Retina (tissue), 1 donor: ENCODE measurements around the gene BANF2.

Source experiments
- DNase-seq: peaks from one replicate; pipeline ENCODE4 v3.0.0-alpha.2; 2016

The BANF2 gene

DNA sequence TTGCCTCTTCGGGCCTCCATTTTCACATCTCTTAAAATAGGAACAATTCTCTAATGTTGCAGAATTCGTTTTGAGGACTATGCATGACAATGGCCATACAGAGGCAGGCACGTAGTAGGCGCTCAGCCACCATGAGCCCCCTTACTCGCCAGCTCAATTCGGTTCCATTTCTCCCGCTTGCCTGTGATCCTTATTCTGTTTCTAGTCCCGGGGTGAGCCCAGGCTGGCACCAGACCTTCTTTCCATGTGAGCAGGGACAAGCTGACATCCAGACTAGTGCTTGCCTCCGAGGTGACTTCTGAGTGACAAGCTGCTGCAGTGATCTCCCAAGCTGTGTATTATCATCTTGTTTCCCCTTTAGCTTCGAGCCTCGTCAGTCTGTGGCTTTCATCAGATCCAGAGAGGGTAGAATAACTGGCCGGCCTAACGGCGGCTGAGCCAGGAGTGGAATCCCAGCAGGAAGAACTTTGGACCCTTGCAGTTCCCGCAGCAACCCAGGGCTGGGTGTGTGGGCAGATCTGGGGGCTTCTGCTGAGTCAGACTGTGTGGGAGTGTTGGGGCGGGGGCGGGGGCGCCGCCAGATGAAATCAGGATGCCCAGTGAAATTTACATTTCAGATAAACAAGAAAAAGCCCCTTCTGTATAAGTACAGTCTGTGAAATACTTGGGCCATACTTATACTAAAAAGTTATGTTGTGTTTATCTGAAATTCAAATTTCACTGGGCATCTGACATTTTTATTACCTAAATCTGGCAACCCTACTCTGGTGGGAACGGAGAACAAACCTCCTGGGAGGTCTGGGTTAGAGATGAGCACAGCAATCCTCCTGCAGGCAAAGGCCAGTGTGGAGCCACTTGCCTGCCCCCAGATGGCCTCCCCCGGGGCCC lies 10.9 kb downstream of the BANF2 start:
- DNase-seq, result peak; percentile 10

- no peak for DNase-seq
These were observed 11.5 kb downstream of the BANF2 start for GRCh38 chr20:17711267-17711627.

DNA sequence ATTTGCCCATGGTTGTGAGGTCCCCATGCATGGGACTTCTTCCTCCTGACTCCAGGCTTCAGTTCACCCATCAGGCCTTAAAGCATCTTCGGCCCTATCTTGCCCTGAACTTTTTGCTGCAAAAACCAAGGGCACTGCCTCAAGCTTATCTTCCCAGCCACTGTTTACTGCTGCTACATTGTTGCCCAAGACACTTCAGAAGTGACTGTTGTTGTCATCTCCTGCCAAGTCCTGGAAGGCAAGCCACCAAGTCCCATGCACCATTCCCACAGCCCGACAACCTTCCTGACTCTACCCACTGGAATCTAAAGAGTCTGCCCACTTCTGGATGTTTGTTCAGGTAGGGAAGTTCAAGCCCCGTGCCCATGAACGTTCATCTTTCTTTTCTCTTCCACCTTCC lies 12.4 kb downstream of the BANF2 start:
- no peak for DNase-seq

DNA sequence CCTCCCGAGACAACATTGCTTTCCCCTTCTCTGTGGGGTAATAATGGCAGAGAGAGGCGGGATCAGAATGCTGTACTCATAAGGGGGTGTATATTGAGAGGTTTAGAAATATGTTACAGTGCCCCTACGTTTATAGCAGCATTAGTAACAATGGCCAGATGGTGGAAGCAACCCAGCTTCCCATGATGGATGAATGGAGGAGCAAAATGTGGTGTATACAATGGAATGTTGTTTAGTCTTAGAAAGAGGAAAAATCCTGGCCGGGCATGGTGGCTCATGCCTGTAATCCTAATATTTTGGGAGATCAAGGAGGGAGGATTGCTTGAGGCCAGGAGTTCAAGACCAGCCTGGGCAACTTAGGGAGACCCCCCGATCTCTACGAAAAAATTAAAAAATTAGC lies 12.9 kb downstream of the BANF2 start:
- DNase-seq, result no peak

- no peak for DNase-seq
These were observed 14.8 kb downstream of the BANF2 start for GRCh38 chr20:17714597-17714996.

DNA sequence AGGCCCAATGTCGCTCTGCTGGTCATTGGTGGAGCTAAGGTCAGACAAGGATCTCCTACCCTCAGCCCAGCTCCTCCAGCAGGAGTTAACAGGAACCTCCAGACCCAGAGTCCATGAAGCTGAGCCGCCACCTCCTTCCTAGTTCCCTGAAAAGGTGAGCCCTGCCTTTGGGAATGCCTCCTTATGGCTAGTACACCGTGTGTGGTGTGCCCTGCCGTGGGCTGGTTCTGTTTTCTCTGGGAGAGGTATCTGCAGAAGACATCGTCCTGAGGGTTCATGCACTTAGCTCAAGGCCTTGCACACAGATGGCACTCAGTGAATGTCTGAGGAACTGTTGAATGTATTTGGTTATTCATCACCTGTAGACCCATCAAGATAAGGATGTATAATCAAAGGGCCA lies 15.3 kb downstream of the BANF2 start:
- DNase-seq, result no peak

DNA sequence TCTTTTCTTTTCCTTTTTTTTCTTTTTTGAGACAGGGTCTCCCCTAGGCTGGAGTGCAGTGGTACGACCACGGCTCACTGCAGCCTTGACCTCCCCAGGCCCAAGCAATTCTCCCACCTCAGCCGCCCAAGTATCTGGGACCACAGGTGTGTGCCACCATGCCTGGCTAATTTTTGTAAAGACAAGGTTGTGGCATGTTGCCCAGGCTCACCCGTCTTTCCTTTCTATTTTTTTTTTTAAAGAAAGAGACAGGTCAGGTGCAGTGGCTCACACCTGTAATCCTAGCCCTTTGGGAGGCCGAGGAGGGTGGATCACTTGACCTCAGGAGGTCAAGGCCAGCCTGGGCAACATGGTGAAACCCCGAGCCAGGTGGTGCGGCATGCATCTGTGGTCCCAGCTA lies 16.6 kb downstream of the BANF2 start:
- DNase-seq, result no peak

DNA sequence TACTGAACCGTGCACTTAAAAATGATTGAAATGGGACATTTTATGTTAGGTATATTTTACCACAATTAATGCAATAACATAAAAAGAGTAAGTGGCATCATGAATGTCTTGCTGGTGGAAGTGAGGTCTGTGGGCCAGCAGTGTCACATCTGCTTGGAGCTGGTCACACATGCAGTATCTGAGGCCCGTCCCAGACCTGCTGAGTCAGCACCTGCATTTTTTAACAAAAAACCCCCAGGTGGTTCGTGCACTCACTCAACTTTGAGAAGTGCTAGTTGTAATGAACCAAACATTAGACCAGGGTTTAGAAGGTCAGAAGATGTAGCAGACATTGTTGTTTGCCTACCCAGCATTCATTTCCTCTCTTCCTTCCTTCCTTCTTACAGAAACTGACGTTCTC lies 21.0 kb downstream of the BANF2 start:
- no peak for DNase-seq

DNA sequence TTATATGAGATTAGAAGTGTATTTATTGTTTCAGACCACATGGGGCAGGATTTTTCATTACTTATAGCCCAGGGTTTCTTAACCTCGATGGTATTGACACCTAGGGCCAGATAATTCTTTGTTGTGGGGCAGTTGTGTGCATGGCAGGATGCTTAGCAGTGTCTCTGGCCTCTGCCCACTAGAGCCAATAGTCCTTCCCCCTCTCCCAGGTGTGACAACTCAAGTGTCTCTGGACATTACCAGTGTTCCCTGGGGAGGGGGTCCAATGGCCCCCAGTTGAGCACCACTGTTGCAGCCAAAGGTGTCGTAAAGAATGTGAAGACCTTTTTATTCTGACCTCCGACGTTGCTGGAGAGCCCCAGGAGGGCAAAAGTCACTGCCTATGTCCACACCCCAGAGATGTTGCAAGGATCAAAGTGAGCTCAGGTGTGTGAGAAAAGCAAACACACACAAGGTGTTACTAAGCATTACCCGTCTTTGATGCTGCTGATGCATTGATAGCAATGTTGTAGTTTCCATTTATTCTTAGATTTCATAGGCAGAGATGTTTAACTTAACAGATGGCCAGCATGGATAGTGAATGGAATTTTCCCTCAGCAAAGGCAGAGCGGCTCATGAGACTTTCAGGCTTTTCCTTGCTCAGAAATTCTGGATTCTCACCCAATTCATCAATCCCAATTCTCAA lies 22.2 kb downstream of the BANF2 start:
- no peak for DNase-seq

DNA sequence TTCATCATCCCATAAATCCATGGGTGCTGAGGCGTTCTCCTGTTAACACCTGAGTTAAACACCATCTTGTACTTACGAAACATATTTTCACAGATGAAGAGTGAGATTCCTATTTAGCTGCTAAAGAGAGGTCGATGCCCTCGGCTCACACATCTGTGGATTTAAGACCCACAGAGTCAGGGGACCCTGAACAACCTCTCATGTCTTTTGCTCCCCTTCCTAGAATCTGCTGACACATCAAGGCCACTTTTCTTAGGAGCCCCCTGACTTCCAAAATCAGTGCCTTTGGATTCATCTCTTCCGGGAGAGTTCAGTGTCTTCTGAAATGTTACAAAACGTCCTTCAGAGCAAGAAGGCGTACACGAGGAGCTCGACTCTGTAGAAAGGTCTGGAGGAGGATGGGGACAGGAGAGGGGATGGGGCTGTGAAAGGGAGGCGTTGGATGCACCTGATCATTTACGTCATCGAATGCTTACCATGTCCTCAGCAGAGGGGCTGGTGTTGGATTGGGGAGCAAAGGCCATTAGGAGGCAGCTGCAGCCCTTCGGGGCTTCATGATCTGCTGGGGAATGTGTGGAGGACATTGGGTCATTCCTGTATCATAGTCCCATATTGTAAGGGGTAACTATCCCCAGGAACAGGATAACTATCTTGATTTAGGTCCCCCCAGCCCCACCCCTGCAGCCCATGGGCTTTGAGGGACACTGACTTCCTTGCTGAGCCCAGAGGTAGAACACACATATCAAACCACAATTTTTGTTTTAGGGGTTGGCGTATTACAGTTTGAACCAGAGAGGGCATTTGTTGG lies 22.9 kb downstream of the BANF2 start:
- DNase-seq, result no peak

DNA sequence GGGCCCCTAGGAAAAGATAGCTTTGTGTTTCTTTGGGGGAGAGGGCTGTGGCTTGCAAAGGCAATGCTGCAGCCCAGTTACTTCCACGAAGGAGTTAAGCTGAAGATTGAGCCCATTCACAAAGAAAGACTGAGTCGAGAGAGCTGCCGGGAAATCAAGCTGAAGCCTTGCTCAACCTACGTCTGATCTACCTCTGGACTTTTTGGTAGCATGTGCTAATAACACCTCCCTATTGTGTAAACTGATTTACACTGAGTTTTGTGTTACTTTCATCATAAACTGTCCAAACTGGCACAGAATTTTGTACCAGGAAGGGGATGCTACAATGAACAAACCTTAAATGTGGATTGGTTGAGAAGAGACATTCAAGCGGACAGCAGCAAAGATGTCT lies 23.5 kb downstream of the BANF2 start:
- DNase-seq, result no peak

DNA sequence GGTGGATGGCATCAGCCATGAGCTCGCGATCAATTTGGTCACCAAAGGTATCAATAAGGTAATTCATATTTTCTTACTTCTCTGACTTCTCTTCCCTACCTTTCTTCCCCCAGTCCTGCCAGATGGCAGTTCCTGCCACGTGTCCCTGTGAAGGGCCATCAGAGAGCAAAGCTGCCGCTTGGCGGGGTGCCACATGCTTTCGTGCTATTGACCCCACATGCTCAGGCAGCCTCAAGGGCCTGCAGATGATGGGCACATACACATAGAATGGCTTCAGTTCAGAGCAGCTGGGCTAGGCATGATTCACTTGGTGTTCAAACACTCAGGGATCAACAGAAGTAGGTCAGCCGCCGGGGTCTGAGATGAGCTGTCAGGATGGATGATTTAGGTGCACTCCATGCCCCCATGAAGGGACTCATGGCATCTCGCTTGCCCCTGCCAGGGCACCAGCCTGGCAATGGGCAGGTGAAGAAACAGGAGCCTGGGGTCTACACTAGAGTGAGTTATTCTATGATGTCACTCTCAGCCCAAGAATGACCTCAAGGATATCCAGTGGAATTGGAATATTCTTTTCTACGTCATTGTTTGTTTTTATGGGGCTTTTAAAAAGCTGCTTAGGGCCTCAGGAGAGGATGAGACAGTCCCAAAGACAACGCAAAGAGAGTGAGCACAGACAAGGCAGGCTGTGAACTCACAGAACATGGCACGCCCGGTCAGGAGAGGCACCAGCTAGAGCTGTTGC lies 25.5 kb downstream of the BANF2 start:
- DNase-seq, result no peak

GRCh38 chr20:17726902-17727301 lies 27.1 kb downstream of the BANF2 start:
- DNase-seq, result no peak

DNA sequence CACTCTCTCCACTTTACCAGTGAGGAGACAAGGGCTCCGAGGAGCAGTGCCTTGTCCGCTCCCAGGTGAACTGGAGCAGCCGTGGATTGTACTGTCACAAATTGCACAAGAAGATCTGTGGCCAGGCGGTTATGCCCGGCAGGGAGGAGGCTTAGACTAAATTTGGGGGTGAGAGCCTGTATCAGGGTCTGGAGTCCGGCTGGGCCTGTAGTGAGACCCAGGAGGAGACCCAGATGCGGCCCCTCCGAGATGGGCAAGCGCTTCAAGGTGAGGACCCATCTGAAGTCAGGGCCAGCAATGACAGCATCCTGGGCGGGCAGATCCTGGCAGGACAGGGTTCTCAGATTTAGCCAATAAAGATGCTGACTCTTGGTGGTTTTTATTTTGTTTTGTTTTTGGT lies 27.6 kb downstream of the BANF2 start:
- no peak for DNase-seq

GRCh38 chr20:17728074-17728473 lies 28.3 kb downstream of the BANF2 start:
- no peak for DNase-seq

- no peak for DNase-seq
These were observed 30.3 kb downstream of the BANF2 start for GRCh38 chr20:17730071-17730470.

- no peak for DNase-seq
These were observed 31.5 kb downstream of the BANF2 start for GRCh38 chr20:17731233-17731632.

DNA sequence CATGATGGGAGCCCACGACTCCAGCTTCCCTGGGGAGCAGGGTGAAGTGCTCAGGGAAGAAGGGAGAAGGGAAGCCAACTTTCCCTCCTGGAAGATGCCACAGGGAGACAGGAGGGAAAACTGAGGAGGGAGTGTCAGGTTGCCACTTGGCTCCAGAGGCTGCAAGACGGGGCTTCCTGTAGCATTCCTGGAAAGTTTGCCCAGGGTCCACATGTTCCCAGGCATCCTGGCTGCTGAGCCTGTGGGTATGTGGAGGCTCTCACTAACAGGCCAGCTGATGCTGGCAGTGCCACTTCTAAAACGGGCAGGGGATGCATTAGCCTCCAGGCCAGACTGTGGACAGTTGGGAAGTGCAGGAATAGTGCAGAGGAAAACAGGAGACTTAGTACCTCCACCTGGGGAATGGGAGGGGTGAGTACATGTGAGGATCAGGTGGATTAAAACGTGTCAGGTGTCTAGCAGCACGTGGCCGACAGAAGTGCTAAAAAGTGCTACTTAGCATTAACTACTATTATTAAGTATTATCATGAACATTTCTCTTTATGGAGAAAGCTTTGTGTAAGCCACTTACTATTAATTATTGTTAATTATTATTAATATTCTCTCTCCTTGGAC lies 33.2 kb downstream of the BANF2 start:
- no peak for DNase-seq

DNA sequence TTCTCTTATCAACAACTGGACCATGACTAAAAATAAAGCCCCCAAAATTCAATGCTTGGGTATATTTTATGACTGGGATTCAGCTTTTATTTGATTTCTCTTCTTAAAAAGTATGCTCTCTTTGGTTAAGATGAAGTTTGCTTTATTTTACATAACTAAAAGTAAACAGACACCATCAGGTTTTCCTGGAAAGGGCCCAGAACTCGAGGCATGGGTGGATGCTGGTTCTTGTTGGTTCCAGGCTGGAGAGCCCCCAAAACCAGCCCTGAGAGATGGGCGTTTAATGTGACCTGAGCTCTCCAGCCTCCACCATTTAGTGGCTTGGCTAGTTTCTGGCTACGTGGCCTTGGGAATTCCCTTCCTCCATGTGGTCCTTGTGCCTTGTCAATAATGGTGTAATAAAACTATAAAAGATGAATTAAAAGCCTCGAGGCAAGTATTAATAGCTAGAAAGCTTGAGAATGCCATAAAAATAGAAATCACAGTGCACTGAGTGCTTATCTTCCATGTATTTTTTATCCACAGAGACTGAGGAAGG lies 34.1 kb downstream of the BANF2 start:
- no peak for DNase-seq

DNA sequence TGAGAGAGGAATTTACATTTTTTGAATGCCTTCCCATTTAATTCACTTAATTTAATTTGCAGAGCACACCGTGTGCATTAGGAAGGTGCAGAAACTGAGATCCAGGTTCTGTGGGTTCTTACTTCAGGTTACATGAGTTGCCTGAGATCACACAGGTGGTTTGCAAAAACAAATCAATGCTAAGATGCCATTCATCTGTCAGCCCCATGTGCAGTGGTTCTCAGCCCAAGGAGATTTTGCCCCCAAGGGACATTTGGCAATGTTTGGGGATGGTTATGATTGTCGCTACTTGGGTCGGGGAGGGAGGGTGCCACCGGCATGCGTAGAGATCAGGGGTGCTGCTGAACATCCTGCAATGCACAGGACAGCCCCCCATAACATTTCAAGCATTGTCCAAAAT lies 34.6 kb downstream of the BANF2 start:
- no peak for DNase-seq

GRCh38 chr20:17735206-17735804 lies 35.5 kb downstream of the BANF2 start:
- DNase-seq, result no peak
